Stimulated activated CD4-positive, alpha-beta T cell treated with anti-CD3 and anti-CD28 coated beads, Interleukin-1b, Interleukin-23, amount 100 ng/mL, for 4 hours (primary cell): ENCODE measurements around the gene MGP.

ENCODE experiments used
- DNase-seq, 2 donors: peaks; one replicate each; pipeline ENCODE4 v3.0.0-alpha.2; 2020; ENCODE audit warnings: low read depth in 2 of 2

MGP gene

GRCh38 chr12:14868916-14869506 lies 16.6 kb downstream of the MGP start:
- DNase-seq = no peak

GRCh38 chr12:14860490-14860889 lies 25.2 kb downstream of the MGP start:
- no peak for DNase-seq

GRCh38 chr12:14858513-14858912 lies 27.1 kb downstream of the MGP start:
- no peak for DNase-seq

- no peak for DNase-seq
Observed at GRCh38 chr12:14854586-14855183, 31.0 kb downstream of the MGP start.

GRCh38 chr12:14853961-14854360 lies 31.7 kb downstream of the MGP start:
- DNase-seq = no peak

GRCh38 chr12:14852880-14853279 lies 32.8 kb downstream of the MGP start:
- no peak for DNase-seq

- no peak for DNase-seq
Observed at GRCh38 chr12:14850929-14851663, 34.6 kb downstream of the MGP start.

- no peak for DNase-seq
Observed at GRCh38 chr12:14849661-14850060, 36.0 kb downstream of the MGP start.

- DNase-seq = no peak
Observed at GRCh38 chr12:14846876-14847580, 38.6 kb downstream of the MGP start.

- no peak for DNase-seq
Observed at GRCh38 chr12:14846042-14846587, 39.5 kb downstream of the MGP start.

- peak; percentile 2 to 30 for DNase-seq
Observed at GRCh38 chr12:14845350-14845750, 40.3 kb downstream of the MGP start.

GRCh38 chr12:14844401-14844800 lies 41.3 kb downstream of the MGP start:
- no peak for DNase-seq

GRCh38 chr12:14843425-14843887 lies 42.2 kb downstream of the MGP start, which contains the start of gene ART4:
TSS of gene ART4 (minus strand) at chr12:14843526. CDS start at chr12:14843113, 413 bp downstream.
- DNase-seq = no peak

GRCh38 chr12:14842315-14842714 lies 43.3 kb downstream of the MGP start:
- no peak for DNase-seq

GRCh38 chr12:14841761-14842160 lies 43.9 kb downstream of the MGP start:
- no peak for DNase-seq

- DNase-seq = no peak
Observed at GRCh38 chr12:14840616-14841015, 45.0 kb downstream of the MGP start.

GRCh38 chr12:14839262-14839661 lies 46.4 kb downstream of the MGP start:
- DNase-seq = no peak

- DNase-seq = no peak
Observed at GRCh38 chr12:14836336-14837210, 49.1 kb downstream of the MGP start.

GRCh38 chr12:14834509-14834908 lies 51.1 kb downstream of the MGP start:
- no peak for DNase-seq

GRCh38 chr12:14833952-14834351 lies 51.7 kb downstream of the MGP start:
- no peak for DNase-seq

GRCh38 chr12:14833336-14833735 lies 52.3 kb downstream of the MGP start:
- no peak for DNase-seq
